NCI-H446 treated with DMSO at 0.1 percent for 48 hours (cell line): Measurements from ENCODE around the gene GRK1.

Experiments
- DNase-seq: peaks from one replicate; lab custom pipeline; 2025; lab: John Stamatoyannopoulos, UW

Gene GRK1

DNA sequence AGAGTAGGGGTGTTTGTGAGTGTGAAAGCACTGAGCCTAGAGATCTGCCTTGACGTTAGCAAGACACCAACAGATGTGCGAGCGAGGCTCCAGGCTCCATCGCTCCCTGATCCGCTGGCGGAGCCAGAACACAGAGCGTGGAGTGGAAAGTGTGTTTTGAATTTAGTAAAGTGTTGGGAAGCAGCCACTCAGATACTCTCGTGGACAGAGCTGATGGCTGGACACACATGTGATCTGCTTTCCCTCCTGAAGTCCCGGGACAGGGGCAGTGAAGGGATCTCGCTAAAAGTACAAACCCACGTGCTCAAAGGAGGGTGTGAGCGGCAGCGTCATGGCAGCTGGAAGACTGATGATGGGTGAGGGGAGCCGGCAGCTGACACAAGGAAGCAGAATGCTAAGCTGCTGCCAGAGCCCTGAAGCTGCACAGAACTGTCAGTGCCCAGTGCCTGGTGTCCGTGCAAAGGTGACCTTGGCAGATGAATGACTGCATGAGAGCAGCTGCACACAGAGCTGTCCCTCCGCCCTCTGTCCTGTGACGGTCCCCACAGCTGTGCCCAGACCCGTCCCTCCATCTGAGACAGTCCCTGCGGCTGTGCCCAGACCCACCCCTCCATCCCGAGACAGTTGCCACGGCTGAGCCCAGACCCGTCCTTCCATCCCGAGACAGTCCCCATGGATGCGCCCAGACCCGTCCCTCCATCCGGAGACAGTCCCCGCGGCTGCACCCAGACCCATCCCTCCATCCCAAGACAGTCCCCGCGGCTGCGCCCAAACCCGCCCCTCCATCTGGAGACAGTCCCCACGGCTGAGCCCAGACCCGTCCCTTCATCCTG is 62.4 kb downstream of the GRK1 start:
- no peak for DNase-seq

DNA sequence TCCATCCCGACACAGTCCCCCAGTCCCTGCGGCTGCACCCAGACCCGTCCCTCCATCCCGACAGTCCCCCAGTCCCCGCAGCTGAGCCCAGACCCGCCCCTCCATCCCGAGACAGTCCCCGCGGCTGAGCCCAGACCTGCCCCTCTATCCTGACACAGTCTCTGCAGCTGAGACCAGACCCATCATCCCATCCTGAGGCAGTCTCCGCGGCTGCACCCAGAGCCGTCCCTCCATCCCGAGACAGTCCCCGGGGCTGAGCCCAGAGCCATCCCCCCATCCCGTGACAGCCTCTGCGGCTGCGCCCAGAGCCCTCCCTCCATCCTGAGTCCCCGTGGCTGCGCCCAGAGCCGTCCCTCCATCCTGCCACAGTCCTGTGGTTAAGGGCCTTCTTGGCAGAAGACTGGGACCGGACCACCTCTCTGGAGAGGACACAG is 63.3 kb downstream of the GRK1 start:
- DNase-seq: no peak

DNA sequence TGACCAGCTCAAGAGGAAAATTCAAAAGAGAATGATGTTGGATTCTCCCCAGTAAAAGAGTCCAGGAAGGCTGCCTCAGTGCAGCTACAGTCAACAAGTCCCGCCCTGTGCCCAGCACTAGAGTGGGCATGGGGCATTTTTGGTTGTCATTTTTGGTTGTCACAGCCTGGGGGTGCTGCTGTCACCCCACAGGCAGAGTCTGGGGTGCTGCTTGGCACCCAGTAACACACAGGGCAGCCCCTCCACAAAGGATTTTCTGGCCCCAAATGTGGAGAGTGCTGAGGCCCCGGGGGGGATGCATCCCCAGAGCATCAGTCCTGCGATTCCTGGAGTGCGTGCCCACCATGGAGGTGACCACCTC is 63.8 kb downstream of the GRK1 start:
- DNase-seq: no peak

DNA sequence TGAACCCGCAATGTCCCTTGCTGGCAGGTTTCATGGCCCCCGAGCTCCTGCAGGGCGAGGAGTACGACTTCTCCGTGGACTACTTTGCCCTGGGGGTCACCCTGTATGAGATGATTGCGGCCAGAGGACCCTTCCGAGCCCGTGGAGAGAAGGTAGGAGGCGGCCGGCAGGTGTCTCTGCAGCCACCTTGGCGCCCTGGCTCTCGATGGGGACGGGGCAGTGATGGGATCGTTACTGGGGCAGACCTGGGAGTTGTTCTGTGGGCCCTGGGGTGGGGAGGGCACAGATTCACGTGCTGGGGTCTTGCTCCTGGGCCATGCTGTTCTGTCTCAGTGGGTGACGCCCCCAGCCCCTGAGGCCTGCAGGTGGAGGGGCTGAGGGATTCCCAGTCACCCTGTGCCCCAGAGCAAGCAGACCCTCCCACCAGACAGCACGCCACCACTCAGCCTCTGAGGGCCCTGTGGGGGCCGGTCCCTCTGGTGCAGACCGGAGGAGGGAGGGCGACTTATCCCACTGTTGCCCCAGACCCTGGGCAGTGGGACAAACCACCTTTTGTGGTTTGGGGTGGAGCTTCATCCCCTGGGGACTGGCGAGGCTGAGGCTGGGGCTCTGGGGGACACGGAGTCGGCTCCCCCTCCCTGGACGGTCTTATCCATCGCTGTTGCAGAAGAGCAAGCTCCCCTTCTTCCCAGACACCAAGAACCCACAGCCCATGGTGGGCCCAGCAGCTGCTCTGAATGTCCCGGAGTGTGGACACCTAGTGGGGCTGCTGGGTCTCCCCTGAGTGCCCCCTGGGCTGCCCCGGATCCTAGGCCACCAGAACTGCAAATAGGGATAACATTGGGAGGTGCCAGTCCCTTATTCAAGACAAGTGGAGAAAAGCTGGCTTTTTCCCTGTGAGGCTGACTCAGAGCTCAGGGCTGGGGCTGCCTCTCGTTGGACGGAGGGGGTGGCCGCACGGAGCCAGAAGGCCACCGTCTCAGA is 64.5 kb downstream of the GRK1 start:
- no peak for DNase-seq

DNA sequence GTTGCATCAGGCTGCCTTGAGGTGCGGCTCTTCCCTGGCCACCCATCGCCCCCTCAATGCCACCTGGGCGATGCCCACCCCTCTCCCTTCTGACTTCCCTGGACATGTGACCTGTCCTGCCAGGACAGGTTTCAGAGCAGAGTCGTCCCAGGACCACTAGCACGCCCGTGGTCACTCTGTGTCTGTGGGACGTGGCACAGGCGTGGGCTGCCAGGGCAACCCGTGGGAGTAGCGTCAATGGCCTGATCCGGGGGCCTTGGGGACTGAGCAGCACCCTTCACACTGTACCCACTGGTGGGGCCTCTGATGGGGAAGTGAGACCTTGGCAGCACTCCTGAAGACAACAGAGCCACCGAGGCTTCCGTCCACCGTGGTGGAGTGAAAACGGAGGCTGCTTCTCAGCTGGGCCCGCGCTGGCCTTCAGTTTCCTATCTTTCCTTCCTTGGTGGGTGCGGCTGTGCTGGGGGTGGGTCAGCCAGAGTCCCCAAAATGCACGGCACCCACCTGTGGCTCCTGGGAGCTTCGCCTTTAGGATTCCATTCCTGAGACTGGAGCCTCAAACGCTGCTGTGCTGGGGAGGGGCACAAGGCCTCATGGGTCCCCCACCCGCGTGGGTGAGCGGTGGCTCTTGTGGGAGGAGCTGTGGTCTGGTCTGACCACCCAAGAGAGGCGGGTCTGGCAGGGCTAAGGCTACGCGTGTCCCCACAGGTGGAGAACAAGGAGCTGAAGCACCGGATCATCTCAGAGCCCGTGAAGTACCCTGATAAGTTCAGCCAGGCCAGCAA is 65.3 kb downstream of the GRK1 start:
- no peak for DNase-seq

DNA sequence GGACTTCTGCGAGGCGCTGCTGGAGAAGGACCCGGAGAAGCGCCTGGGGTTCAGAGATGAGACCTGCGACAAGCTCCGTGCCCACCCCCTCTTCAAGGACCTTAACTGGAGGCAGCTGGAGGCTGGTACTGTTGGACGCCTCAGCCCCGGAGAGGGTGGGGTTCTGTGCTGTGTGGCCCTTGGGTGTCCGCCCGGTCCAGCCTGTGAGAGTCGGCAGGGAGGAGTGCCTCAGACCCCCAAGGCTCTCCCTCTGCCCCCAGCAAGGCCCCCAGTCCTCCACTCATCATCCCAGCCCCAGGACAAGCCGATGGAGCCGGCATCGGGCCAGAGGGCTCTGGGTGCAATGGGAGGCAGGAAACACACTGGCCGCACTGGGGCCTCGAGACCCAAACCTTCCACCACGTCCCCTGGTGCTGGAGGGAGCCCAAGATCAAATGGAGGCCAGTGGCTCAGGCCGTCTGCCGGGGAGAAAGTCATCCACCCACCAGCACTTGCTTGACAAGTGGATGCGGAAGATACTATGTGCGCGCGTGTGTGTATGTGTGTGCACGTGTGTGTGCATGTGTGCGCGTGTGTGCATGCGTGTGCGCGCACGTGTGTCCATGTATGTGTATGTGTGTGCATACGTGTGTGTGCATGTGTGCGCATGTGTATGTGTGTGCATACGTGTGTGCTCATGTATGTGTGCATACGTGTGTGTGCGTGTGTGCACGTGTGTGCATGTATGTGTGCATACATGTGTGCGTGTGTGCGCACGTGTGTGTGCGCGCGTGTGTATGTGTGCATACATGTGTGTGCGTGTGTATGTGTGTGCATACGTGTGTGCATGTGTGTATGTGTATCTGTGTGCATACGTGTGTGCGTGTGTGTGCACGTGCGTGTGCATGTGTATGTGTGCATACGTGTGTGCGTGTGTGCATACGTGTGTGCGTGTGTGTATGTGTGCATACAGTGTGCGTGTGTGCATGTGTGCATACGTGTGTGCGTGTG is 66.2 kb downstream of the GRK1 start:
- DNase-seq: no peak

DNA sequence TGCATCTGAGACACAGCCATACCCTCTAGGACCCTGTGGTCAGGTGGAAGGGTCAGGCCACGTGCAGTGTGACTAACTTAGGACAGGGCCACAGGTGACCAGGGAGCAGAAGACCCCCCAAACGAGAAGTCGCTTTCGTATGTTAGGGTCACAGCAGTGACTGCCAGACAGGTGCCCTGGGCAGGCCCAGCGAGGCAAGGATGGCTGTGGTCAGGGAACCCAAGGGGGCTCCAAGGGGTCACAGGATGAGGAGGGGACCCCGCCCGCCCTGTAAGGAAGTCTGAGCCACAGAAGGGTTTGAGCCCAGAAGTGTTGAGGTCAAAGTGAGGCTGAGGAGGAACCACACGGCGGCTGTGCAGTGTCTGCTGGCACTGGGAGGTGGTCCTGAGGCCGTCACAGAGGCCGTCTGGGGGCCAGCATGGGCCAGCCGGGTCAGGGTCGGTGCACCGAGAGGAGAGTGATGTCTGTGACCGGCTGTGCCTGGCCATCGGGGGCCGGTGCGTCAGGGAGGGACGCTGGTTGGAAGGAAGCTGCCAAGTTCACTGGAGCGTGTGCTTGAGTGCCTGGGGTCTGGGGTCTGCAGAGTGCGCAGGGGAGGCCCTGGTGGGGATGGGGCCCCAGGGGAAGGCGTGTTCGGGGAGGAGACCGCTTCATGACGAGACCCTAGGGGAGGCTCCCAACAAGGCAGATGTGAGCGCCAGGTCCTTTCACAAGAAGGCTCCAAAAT is 67.2 kb downstream of the GRK1 start:
- no peak for DNase-seq

DNA sequence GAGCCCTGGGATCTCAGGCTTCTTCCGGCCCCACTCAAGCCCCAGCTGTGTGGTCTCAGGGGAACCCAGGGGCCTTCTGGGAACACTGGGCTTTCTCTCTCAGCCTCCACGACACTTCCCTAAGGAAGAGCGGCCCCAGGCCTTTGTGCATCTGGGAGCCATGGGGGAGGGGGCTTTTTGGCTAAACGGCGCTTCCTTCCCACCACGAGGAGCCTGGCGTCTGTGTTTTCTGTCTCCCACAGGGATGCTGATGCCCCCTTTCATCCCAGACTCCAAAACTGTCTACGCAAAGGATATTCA is 67.8 kb downstream of the GRK1 start:
- DNase-seq: no peak

DNA sequence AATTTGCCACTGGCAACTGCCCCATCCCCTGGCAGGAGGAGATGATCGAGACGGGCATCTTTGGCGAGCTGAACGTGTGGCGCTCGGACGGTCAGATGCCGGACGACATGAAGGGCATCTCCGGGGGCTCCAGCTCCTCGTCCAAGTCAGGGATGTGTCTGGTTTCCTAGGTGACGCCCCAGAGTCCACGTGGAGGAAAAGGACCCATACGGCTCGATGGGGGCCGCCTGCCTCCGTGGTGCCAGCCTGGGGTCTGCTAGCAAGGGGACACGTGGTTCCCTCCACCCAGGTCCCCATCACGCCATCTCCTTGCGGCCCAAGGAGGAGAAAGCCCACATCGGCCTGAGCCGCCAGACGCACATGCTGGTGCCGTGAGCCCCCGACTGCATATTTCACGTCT is 68.2 kb downstream of the GRK1 start:
- no peak for DNase-seq

DNA sequence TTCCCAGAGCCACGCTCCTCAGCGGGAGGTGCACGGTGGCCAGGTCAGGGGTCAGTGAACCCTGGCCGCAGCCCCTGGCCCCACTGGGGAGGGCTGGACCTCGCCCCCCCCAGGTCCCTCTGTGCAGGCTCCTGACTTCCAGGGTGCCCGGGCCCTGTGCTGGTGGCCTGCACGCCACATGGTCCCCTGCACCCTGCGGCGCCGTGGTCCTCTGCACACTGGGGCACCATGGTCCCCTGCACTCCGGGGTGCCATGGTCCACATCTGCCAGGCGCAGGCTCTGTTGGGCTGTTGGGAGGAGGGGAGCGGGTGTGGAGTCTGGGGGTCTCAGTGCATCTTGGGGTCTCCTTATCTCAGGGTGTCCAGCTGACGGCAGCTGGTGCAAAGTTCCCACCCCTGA is 68.7 kb downstream of the GRK1 start:
- no peak for DNase-seq

DNA sequence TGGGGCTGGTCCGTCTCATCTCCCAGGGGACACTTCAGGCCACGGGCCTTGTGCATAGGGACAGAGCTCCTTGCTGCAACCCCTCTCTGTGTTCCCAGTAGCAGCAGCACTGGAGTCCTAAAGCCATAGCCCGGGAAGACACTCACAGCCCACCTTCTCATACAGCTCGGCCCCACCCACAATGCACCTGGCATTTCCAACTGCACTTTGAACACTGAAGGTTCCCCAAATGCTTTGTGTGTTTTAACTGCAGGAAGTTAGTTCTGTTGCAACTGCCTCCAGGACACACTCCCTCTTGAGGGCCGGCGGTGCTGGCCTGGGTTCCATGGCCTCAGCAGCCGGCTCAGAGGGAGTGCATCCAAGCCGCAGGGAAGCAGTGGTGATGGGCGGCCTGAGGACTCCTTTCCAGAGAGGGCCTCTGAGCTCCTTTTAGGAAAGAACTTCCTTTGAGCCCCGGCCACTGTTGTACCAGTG is 69.3 kb downstream of the GRK1 start:
- no peak for DNase-seq

DNA sequence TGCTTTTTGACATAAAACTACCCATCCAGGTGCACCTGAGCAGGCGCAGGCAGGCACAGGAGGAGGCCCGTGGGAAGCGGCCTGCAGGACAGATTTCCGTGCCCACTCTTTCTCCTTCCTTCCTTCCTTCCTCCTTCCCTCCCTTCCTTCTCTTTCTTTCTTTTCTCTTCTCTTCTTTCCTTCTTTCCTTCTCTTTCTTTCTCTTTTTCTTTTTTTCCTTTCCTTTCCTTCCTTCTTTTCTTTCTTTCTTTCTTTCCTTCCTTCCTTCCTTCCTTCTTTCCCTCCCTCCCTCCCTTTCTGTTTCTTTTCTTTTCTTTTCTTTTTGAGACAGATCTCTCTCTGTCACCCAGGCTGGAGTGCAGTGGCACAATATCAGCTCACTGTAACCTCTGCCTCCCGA is 70.8 kb downstream of the GRK1 start:
- no peak for DNase-seq

DNA sequence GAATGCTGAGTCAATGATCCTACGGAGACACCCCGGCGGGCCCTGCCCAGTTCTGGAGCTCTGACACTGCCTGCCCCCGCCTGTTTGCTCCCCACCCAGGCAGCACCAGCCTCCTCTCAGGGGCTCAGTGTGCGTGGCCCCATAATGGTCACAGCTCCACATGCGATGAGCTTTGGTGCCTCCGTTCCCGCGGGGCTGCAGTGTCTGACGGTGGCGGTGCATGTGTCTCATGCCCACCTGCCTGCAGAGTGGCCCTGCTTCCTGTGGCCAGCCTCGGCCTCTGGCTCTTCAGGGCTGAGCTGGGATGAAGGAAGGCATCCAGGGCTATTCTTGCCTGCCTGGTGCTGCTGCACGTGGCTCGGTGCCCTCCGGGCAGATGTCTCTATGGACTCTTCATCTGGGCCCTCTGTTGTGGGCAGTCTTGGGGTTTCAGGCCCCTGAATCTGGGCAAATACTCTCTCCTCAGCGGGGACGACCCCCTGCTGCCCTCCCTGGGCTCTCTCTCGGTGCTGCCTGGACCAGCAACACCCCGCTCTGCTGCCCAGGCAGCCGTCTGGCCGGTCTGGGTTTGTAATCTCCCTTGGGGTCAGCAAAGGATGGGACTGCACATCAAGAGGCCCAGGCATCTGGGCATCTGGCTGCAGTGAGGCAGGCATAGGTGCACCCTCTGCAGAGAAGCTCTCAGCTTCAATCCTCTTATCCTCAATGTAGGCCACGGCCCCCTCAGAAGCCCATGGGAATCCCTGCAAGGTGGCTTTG is 72.7 kb downstream of the GRK1 start:
- DNase-seq: no peak

DNA sequence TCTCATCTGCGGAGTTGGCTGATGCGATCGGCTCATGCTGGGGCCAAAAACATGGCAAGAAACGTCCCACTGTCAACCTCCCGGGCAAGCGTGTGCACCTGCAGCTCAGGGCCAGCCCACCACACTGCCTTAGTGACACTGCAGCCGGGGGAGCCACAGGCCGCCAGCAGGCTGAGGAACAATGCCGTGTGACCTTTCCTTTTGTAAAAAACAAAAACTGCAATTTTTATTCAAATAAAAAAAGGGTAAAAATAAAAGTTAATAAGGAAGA is 73.2 kb downstream of the GRK1 start:
- no peak for DNase-seq

DNA sequence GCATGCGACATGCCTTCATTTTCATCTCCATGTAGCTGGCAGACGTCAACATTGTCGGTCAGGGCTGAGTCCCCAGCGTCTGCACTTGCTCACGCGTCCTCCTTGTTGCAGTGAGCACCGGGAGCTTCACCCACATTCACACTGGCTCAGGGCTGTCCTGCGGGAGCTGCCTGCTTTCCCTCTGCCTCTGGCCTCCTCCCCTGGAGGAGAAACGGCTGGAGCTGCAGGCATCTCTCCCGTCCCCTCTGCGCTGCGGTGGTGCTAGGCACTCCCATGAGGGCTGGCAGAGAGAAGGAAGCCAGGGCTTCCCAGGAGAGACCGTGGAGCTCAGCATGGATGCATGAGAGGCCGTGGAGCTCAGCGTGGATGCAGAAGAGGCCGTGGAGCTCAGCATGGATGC is 73.6 kb downstream of the GRK1 start:
- no peak for DNase-seq

DNA sequence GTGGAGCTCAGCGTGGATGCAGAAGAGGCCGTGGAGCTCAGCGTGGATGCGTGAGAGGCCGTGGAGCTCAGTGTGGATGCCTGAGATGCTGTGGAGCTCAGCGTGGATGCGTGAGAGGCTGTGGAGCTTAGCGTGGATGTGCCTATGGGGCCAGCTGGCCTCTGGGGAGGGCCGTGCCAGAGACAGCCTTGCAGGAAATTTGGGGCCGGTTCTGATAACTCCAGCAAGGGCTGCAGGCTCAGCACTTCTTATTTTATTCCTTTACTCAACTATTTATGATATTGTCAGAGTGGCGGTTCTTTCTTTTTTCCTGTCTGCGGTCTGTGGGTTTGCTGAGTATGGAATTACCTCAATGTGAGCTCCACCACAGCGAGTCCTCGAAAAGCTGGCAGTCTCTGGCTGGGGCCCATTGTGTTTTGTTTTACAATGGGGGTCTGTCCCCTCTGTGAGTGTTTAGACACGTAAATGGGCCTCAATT is 74.2 kb downstream of the GRK1 start:
- no peak for DNase-seq

DNA sequence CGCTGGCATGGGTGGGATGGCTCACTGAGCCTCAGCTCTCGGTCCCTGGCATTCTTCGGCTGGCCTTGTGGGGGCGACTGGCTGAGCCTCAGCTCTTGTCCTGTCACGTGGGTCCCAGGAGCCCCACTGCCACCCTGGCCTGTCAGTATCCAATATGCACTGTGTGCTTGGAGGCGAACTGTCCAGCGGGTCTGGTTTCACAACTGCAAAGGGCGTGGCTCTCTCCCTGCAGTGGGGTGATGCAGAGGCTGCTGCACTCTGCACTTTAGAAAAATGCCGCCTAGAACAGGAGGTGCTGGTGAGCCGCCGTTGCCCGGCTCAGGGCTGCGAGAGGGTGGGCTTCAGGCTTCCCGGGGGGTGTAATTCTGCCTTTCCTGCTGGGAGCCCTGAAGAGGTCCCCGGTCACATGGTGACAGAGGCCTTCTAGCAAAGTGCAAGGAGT is 75.0 kb downstream of the GRK1 start:
- DNase-seq: no peak

DNA sequence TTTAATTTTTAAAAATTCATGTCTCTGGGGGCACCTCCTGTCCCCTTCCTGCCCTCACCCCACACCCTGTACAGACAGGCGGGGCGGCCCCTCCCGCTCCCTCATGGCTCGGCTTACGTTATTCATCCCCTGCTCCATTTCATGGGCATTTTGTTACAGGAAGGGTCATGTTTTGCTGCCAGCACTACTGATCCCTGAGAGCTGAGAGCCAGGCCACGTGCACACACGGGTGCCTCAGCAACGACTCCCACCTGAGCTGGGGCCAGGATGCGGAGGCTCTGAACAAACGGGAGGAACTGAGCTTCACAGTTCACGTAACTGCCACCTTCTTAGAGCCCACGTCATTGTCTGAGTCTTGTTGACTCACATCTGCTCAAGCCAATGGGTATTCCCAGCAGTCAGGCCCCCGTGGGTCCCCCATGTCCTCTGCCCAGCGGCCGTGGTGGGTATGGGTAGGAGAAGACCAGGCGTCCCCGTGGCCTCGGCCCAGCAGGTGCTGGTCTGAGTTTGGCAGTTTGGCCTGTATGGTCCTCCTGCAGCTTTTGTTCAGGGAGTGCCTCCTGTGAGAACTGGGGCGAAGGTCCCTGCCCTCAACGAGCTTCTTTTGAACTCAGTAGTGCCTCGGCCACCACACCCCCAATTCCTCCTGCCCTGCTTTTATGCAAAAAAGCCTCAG is 75.6 kb downstream of the GRK1 start:
- no peak for DNase-seq
